NOMO-1 treated with dmso at 0.1 percent for 144 hours (cell line): ENCODE results near the gene SH3YL1.

Source experiments
- DNase-seq: peaks from one replicate; lab custom pipeline; 2025; ENCODE audit not compliant: unreplicated experiment; lab: John Stamatoyannopoulos, UW

Gene SH3YL1

DNA sequence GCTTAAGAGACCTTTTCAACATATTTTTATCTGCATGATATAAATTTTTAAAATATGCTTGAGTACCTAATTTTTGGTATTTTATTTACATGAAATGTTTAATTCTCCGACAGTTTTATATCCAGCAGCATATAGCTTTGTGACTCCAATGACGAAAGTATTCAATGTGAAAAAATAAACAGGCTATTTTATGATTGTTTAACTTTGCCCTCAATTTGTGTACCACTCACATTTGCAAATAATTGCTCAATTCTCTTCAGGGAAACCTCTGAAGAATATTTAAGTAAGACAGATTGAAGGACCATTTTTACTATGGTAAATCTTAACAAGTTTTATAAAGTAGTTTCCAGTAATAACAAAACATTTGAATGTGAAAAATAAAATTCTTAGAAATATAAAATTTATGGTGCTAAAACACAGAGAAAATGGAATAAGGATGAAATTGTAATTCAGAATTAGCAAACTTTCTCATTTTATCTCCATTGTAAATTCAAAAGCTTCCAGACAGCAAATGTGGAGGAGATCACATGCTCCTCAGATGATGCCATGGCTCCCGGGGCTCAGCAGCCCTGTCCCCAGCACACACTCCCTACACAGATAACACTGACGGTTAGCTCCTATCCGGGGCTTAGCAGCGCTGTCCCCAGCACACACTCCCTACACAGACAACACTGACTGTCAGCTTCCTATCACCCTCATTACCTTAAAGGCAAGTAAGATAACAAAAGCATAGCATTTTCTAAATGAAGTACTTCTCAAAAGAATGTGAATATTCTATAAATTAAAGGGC is 39.7 kb downstream of the SH3YL1 start:
- no peak for DNase-seq

DNA sequence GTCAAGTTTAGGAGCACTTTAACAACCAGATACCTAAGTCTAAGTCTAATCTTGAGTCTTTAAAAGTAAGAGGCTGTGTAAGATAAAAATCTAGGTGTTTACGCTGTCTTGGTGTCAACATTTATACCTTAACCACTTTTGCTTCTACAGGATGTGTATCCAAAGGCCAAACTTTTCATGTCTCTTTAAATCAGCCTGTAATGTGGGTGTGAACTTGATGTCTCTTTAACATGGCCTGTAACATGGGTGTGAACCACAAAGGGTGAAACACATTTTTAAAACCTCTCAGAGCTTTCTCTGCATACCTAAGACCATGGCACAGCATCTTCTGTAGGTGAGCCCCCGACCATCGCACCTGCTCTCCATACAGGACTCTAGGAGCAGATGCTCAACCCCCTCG is 40.4 kb downstream of the SH3YL1 start:
- DNase-seq: no peak

GRCh38 chr2:216068-216467 is 47.8 kb downstream of the SH3YL1 start:
- DNase-seq: no peak

DNA sequence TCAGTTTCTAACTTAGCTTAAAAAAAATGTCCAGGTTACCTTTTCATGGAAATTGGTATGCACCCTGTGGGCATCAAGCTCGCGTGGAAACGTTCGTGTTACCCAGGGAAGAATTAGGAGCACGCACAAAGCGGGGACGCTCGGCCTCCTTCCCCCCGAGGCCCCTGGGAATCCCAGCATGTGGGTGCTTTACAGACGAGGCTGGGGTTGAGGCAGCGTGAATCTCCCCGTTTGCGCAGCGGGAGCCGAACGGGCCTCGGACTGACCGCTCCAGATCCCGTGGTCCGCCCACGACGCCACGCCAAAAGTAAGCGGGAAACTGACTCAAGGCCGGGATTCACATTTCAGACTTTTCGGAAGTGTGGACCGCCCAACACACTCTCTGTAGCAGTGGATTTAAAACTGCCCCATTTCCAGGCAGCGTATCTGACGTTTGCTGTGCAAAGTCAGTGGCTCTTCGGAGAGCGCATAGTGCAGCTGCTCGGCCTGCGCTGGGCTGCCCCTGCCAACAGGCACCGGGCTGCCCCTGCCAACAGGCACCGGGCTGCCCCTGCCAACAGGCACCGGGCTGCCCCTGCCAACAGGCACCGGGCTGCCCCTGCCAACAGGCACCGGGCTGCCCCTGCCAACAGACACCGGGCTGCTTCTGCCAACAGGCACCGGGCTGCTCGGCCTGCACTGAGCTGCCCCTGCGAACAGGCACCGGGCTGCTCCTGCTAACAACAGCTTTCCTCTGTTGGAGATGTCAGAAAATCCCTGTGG is 49.7 kb downstream of the SH3YL1 start:
- DNase-seq: no peak

- DNase-seq: no peak
These were observed 52.2 kb downstream of the SH3YL1 start for GRCh38 chr2:211486-212184.

DNA sequence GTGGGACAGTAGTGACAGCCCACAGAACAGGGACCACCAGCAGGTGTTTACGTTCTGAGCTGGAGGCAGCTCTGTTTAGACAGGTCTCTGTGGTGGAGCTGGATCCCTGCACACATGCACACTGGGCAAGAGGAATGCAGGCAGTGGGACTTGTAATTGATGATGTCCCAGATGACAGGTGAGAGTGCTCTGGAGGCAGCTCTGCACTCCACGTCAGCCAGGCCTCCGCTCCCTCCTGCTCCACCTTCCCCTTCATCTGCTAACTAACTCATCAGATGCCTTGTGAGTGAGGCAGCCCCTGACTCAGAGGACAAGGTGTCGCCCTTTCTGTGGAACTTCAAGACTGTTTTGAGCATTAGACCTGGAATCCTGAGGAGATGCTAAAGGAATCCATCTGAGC is 53.2 kb downstream of the SH3YL1 start:
- DNase-seq: no peak

GRCh38 chr2:209470-209869 is 54.4 kb downstream of the SH3YL1 start:
- DNase-seq: no peak

GRCh38 chr2:208335-208734 is 55.5 kb downstream of the SH3YL1 start:
- DNase-seq: no peak

GRCh38 chr2:203984-204383 is 59.8 kb downstream of the SH3YL1 start:
- DNase-seq: no peak

- no peak for DNase-seq
These were observed 60.4 kb downstream of the SH3YL1 start for GRCh38 chr2:203401-203800.

DNA sequence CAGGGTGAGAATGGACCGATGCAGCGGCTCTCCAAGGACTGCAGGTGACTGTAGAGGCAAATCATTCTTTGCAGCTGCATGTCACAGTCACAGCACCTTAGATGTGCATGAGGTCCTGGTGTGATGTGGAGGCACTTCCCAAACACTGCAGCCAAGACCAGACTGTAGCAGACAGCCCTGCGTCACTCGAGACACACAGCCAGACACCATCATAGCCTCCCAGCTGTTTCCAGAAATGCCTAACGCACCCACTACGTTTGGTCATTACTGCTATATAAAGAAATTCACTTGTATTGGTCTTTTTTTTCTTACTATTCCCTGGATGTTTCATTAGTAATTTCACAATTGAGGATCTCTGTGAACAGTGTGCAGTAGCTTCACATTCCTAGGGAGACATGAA is 60.9 kb downstream of the SH3YL1 start:
- DNase-seq: no peak

- DNase-seq: no peak
These were observed 62.0 kb downstream of the SH3YL1 start for GRCh38 chr2:201648-202433.

DNA sequence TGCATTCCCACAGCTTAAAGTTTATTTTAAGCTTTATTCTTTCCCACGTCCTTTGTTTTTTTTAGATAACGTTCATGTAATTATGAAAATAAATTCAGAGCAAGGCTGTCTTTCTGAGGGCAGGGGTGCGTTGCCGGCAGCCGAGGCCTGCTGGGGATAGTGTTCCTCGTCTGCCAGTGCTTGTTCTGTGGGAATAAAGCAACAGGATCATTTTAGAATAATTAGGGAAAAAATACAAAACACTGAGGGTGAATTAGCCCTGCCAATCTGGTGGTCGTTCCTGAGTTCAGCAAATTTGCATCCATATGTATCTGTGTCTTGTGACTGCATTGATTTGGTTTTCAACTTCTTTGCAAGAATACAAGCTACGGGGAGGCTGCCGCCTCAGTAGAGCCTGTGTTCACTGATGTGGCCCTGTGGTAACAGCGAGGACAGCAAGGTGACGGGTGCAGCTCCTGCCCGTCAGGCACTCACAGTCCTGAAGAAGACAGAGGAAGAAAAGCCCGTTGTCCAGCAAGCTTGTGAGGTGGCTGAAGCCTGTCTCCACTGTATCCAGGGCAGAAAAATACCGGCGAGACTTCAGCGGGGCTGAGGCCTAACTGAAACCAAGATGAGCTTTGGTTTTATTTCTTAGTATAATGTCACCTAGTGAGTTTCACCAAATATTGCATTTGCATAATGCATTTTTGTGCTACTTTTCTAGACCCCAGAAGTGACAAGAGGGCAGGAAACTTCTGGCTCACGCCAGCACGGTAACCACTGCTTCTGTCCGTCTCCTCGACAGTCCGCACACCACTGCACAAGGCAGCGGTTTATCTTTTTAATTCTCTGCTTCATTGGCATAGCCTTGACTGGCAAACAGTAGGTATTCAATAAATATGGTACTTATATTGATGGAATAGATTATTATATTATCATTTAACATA is 64.5 kb downstream of the SH3YL1 start:
- no peak for DNase-seq

DNA sequence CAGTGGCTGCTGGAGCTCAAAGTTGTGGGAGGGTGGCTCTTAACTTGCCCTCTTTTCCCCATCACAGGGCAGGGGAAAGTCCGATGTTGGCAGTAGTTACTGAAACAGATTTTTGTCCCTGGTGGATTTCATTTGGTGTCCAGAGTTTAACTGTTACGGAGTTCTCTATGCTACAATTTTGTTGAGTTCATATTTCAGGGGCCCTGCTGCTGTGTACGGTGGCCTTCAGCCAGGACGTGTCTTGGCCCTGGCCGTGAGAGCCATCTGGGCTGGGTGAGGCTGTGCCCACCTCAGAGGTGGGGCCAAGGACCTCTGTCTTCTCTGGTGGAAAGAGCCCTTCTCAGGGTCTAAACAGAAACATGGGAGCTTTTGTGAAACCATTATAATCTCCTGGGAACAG is 67.4 kb downstream of the SH3YL1 start:
- no peak for DNase-seq

- DNase-seq: no peak
These were observed 67.9 kb downstream of the SH3YL1 start for GRCh38 chr2:195932-196331.

GRCh38 chr2:193141-193671 is 70.6 kb downstream of the SH3YL1 start:
- DNase-seq: no peak

DNA sequence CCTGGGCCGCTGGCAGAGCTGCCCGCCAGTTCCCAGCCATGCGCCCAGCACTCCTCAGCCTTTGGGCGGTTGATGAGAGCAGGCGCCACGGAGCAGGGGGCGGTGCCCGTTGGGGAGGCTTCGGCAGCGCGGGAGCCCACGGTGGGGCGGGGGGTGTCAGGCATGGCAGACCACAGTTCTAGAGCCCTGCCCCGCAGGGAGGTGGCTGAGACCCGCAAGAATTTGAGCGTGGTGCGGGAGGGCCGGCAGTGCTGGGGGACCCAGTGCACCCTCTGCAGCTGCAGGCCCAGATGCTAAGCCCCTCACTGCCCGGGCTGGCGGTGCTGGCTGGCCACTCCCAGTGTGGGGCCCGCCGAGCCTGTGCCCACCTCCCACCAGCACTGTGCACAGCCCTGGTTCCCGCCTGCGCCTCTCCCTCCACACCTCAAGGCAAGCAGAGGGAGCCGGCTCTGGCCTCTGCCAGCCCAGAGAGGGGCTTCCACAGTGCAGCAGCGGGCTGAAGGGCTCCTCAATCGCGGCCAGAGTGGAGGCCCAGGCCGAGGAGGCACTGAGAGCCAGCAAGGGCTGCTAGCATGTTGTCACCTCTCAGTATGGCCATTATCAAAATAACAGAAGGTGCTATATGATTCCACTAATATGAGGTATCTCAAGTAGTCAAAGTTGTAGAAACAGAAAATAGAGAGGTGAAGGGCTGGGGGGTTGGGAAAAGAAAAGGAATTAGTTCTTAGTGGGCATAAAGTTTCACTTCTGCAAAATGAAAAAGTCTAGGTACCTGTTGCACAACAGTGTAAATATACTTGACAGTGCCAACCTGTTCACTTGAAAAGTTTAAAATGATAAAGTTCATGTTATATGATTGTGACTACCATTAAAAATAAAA is 72.3 kb downstream of the SH3YL1 start:
- peak; percentile 2 for DNase-seq

DNA sequence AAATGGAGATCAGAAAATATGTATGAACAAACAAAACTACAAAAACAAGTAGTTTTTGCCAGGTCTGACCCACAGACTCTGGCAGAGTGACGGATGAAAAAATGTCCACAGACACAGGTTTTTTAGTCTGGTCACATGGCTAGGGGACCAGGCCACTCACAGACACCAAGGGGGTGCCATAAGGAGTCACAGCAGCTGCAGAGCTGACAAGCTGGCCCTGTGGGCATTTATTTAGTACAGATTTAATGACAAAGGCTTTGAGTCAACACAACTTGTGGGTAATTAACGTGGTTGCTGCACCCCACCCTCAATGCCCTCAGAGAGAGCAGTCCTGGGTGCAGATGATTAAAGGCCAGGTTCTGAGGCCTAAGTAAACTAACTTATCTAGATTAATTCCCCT is 76.0 kb downstream of the SH3YL1 start:
- DNase-seq: no peak

DNA sequence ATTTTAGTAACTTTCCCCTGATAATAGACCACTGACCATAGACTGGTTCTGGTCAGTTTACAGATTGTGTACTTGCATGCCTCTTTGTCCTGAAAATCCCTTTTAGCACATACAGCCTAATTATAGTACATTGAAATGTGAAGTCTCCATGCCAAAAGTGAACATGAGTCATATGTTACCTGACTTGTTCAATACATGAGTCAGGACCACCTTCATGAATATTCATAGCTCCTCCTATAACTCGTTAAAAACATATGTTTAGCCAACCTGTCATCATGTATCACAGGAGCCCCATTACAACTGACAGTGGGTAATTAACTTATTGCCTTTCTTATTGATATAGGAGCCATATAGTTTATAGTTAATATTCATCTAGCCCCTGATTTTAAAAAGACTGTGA is 78.6 kb downstream of the SH3YL1 start:
- no peak for DNase-seq
